Suppressor macrophage treated with lipopolysaccharide for 1 hour (primary cell): ENCODE measurements around the gene RGS7.
"Not testable (repeated sequence)": the region's sequence is repeated elsewhere in the genome, so short reads cannot be mapped to it uniquely, and the experiment has no call there.

Experiments used
- DNase-seq, 3 donors: peaks; one replicate each; pipeline ENCODE4 v3.0.0-alpha.2; 2020 to 2022

Gene RGS7

GRCh38 chr1:241331328-241332036, 25.5 kb downstream of the RGS7 start:
- DNase-seq, result no peak

DNA sequence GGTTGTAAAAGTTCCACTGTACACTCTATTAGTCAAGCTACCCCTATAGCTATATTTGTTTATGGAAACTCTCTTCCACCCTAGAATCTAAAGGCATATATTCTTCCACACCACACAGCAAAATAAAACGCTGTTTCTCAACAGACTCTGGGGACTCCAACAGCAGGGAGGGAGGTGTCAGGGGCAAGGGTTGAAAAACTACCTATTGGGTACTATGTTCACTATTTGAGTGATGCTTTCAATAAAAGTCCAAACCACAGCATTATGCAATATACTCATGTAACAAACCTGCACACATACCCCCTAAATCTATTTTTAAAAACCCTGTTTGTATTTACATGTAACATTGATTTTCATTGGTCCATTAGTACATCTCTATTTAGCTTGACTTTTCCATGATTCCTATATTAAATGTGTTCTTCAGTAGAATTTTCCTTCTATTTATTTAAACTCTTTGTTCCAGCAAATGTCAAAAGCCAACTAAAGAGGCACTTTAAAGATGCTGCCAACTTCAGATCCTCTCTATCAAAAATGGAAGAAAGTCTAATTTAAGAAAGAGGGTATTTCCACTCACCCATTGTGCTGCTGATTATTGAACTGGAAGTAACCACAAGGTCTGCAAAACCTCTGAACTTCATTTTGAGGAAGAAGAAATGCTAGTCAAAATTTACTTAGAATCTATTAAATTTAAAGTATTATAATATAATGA, 26.2 kb downstream of the RGS7 start:
- DNase-seq, result no peak

- DNase-seq, result no peak
Measured at GRCh38 chr1:241325456-241325855, 31.5 kb downstream of the RGS7 start.

DNA sequence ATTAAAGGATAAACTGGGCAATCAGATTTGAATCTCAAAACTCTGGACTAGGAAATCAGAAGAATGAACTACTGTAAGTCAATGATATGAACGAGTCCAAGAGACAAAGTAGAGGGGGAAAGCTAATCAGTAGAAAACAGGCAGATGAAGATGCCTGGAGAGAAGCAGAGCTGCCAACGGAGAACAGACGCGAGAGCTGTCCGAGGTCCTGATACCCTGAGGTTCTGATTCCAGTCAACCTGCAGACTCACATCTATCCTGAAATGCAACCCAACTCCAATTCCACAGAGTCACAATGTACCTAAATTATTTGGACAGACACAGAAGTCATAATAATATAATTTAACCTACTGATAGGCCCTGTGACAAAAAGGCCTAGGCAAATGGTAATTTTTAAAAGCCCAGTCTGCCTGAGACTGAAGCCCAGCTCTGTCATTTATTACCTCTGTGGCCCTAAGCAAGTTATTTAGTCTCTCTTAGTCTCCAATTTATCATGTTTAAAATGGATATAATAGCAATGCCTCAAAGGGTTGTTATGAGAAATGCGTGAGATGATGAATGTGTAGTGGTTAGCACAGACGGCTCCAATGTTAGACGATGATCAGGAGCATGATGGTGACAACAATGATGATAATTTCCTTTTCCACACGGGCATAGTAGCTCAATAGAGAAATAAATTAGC, 33.4 kb downstream of the RGS7 start:
- DNase-seq, result peak in 2 of 3 donors; percentile 7 to 13

DNA sequence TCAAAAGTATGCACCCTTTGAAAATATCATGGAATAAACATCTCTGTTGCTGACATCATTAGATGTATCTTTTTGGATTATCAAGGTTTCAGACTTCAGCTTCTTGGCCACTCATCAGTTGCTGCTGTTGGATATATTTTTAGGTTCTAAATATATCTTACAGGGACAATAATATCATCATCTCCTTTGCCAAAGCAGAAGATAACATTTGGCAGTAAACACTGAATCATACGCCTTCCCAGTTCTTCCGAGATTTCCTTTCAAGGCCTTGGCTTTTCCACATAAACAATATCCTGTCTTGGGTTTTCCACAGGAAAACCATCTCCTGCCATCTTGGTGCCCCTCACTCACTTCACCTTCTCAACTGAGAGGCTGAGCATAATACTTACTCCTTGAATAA, 39.3 kb downstream of the RGS7 start:
- no peak for DNase-seq

DNA sequence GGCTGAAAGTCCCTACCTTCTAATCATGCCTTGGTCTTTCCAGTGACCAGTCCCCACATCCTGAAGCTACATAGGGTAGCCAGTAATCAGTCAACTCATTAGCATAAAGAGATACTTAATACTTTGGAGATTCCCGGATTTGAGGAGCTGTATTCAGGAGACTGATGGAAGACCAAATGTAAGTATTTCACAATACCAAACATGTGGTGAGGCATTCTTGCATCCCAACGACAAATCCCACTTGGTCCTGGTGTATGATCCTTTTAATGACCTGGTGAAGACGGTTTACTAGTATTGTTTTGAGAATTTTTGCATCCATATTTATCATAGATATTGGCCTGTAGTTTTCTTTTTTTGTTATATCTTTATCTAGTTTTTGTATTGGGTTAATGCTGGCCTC, 40.6 kb downstream of the RGS7 start:
- DNase-seq, result no peak

- no peak for DNase-seq
Measured at GRCh38 chr1:241311056-241311746, 45.8 kb downstream of the RGS7 start.

- no peak for DNase-seq
Measured at GRCh38 chr1:241310451-241310850, 46.6 kb downstream of the RGS7 start.

- no peak for DNase-seq
Measured at GRCh38 chr1:241309651-241310050, 47.4 kb downstream of the RGS7 start.

GRCh38 chr1:241308471-241308870, 48.5 kb downstream of the RGS7 start:
- no peak for DNase-seq

DNA sequence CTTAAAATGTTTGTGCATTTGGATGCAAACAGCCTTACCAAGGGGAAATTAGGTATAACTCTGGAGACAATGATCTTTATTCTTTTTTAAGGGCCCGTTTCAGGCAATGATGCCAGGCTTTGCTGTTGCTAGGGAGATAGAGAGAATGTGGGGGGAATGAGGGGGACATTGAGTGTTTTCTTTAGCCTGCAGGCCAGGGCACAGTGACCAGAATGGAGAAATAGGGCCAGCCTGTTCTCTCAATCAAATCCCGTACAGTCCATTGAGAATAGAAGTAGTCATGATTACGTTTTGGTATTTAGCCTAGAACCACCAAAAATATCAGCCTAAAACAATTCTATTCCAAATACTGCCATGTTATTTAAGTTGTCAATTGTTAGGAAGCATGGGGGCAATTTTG, 49.0 kb downstream of the RGS7 start:
- no peak for DNase-seq

GRCh38 chr1:241306125-241306790, 50.7 kb downstream of the RGS7 start:
- DNase-seq, result no peak

DNA sequence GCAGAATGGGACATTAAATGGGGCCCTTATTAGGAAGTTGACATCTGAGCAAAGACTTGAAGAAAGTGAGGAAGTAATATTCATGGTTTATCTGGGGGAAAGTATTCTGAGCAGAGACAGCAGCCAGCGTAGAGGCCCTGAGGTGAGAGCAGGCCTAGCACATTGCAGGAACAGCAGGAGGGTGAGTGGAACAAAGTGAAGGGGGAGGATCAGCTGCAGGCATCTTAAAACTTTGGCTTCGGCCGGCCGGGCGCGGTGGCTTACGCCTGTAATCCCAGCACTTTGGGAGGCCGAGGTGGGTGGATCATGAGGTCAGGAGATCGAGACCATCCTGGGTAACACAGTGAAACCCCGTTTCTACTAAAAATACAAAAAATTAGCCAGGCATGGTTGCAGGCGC, 55.0 kb downstream of the RGS7 start:
- not testable (repeated sequence) for DNase-seq

- no peak for DNase-seq
Measured at GRCh38 chr1:241299347-241299746, 57.7 kb downstream of the RGS7 start.

GRCh38 chr1:241292973-241293372, 64.0 kb downstream of the RGS7 start:
- no peak for DNase-seq

- not testable (repeated sequence) for DNase-seq
Measured at GRCh38 chr1:241291548-241291947, 65.5 kb downstream of the RGS7 start.

DNA sequence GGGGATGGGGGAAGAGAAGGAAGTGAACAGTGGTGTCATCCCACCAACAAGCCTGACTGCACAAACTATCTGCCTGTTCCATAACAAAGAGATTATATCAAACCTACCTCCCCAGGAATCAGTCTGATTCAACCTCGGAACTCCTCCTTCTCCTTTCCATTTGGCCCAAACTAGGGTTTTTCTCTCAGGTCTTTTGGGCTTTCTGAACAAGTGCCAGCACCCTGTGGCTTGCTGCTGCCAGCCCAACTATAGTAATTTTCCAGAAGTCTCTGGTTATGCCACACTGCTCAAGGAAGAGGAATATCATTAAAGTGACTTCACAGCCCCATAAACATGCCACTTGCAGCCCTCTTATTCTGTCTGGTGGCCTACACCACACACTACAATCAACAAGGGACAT, 70.5 kb downstream of the RGS7 start:
- DNase-seq, result no peak

DNA sequence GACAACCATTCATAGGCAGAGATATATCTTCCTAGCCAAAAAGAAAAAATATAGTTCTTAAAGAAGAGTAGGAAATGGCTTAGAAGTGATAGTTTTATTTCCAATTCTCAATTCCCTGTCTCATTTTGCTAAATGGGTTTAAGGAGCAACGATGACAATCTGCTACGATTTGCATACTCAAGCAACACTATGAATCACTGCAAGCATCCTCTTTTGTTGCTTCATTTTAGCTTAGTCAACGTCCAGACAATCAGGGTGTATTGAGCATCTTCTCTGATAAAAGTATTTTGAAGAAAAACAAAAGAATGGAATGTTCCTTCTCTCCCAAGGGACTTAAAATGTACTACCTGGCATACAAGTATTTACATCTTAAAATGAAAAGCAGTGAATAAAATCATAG, 80.6 kb downstream of the RGS7 start:
- no peak for DNase-seq

DNA sequence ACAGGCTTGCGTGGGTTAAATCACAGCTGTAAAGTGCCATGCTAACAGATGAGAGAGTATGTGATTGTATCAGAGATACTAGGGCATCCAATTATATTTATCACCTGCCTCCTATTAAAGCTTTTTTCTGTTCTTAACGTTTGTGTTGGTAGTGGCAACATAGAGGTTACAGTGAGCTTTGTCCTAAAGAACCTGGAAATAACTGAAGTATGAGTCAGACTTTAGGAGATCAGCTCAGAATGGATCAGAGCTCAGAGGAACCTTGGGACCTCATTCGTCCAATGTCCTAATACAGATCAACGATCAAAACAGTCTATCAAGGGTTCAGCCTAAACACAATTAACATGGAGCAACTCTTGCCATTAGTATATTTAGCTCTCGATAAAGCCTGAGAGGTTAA, 81.0 kb downstream of the RGS7 start:
- no peak for DNase-seq

- DNase-seq, result no peak
Measured at GRCh38 chr1:241275226-241275625, 81.8 kb downstream of the RGS7 start.

- no peak for DNase-seq
Measured at GRCh38 chr1:241274693-241275092, 82.3 kb downstream of the RGS7 start.

DNA sequence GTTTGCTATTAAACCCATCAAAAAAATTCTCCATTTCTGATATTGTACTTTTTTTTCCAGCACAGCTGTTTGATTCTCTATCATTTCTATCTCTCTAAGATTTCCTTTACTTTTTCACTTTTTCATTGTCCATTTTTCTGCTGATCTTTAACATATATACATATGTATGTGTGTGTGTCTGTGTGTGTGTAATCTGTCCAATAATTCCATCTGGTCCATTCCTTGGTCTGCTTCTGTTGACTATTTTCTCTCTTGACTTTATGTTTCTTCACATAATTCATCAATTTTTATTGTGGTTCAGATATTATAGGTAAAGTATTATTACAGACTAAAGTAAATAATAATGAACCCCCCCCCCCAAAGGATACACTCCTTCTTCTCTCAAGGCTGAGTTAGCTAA, 84.2 kb downstream of the RGS7 start:
- no peak for DNase-seq

DNA sequence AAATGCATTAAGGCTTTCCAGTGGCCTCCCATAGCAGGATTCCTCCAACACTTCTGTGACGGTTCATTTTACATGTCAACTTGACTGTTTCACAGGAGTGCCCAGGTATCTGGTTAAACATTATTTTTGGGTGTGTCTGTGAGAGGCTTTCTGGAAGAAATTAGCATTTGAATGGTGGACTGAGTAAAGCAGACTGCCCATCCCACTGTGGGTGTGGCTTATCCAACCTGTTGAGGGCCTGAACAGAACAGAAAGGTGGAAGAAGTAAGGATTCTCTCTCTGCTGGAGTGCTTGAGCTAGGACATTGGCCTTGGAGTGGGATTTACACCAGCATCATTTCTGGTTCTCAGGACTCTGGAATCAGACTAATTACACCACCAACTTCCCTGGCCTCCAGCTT, 85.6 kb downstream of the RGS7 start:
- DNase-seq, result no peak
